ENCODE data around the gene PCIF1.

Gene PCIF1

GRCh38 chr20:45890985-45891983, 43.2 kb upstream of the PCIF1 start, which contains the start of the genes CTSA and NEURL2:
Gene CTSA, plus strand, starts transcription at chr20:45891335. Its CDS starts 234 bp downstream, at chr20:45891569.
Gene NEURL2, minus strand, starts transcription at chr20:45891208. Its CDS starts 217 bp downstream, at chr20:45890991.
- peak within 1 kb of the TSS; percentile 73 for H3K4me3 ChIP-seq (ENCODE audit: low read length)
- TF ChIP-seq CTCF (conservative IDR thresholded peaks at IDR 0.05; ENCODE audit: low read depth, low read length), result no peak
- no peak for DNase-seq (ENCODE audit: low read depth)

GRCh38 chr20:45892049-45892825, 42.2 kb upstream of the PCIF1 start:
- DNase-seq (ENCODE audit: low read depth), result no peak
- H3K4me3 ChIP-seq (ENCODE audit: low read length), result peak overlapping the region; percentile 73
- peak; percentile 32 for TF ChIP-seq CTCF (conservative IDR thresholded peaks at IDR 0.05; ENCODE audit: low read depth, low read length)

- TF ChIP-seq CTCF (conservative IDR thresholded peaks at IDR 0.05; ENCODE audit: low read depth, low read length), result no peak
- DNase-seq (ENCODE audit: low read depth), result no peak
- H3K4me3 ChIP-seq (ENCODE audit: low read length), result no peak overlapping the region
Observed at GRCh38 chr20:45892828-45893500, 41.5 kb upstream of the PCIF1 start.

- H3K4me3 ChIP-seq (ENCODE audit: low read length), result no peak overlapping the region
- no peak for TF ChIP-seq CTCF (conservative IDR thresholded peaks at IDR 0.05; ENCODE audit: low read depth, low read length)
- DNase-seq (ENCODE audit: low read depth), result no peak
Observed at GRCh38 chr20:45893831-45894230, 40.7 kb upstream of the PCIF1 start.

- H3K4me3 ChIP-seq (ENCODE audit: low read length), result no peak overlapping the region
- TF ChIP-seq CTCF (conservative IDR thresholded peaks at IDR 0.05; ENCODE audit: low read depth, low read length), result no peak
- DNase-seq (ENCODE audit: low read depth), result no peak
Observed at GRCh38 chr20:45894797-45895196, 39.7 kb upstream of the PCIF1 start.

GRCh38 chr20:45896641-45897161, 37.8 kb upstream of the PCIF1 start:
- no peak for DNase-seq (ENCODE audit: low read depth)
- TF ChIP-seq CTCF (conservative IDR thresholded peaks at IDR 0.05; ENCODE audit: low read depth, low read length), result no peak
- no peak overlapping the region for H3K4me3 ChIP-seq (ENCODE audit: low read length)

Data from retinal pigment epithelial cell (primary cell).